A549 (cell line): ENCODE measurements around the gene CBX4. TPM values are rescaled to one million over a fixed set of nuclear protein-coding genes. Genes with fewer than 3 reads are reported as not detected.

Experiments used
- ATAC-seq, 2 experiments: fragments of 200-7000 bp in 1 of 2; fragments of >200 bp in 1 of 2; cut with Nextera tagmentation in 1 of 2; cut with Tn5 transposase in 1 of 2; 3 replicates each; pipeline versions ENCODE4 v1.8.0 to v1.9.1; 2018 to 2020; ENCODE audit warnings: mild to moderate bottlenecking in 1 of 2, moderate library complexity in 1 of 2
- CTCF ChIA-PET: fragments of 300-600 bp; sonication (Branson Sonifier 250); formaldehyde crosslinking; extraction: SDS; loops from one replicate; lab custom pipeline; 2021; ENCODE audit warnings: antibody characterized with exemption, inconsistent platforms; lab: Yijun Ruan, JAX
- POLR2A ChIA-PET: fragments of 350-600 bp; formaldehyde crosslinking; extraction: SDS; loops from one replicate; lab custom pipeline; 2021; ENCODE audit warnings: antibody characterized with exemption, inconsistent platforms; lab: Yijun Ruan, JAX
- DNase-seq, 2 experiments: peaks; one replicate each; pipeline versions ENCODE4 v3.0.0 to v3.0.0-alpha.2; 2011 to 2016; ENCODE audit warnings: low read depth in 1 of 2, low spot score in 1 of 2
- FAIRE-seq: peaks from 2 replicates; lab custom pipeline; 2011; peaks lifted over from hg19 to GRCh38; lab: Jason Lieb, UNC
- H3K27ac ChIP-seq, 2 experiments: fragments of >200 bp; sonication (Bioruptor Twin); formaldehyde crosslinking; 3 replicates each; pipeline ENCODE4 v1.5.1; 2016 to 2017
- H3K4me1 ChIP-seq: fragments of >200 bp; sonication (Bioruptor Twin); formaldehyde crosslinking; 3 replicates; pipeline ENCODE4 v1.6.1; 2016
- H3K4me2 ChIP-seq: fragments of >200 bp; sonication (Bioruptor Twin); formaldehyde crosslinking; 3 replicates; pipeline ENCODE4 v1.6.1; 2016
- H3K4me3 ChIP-seq: fragments of >200 bp; sonication (Bioruptor Twin); formaldehyde crosslinking; 3 replicates; pipeline ENCODE4 v1.5.1; 2016
- H3K9me3 ChIP-seq: fragments of >200 bp; sonication (Bioruptor Twin); formaldehyde crosslinking; 3 replicates; pipeline ENCODE4 v1.6.1; 2016
- BHLHE40 ChIP-seq: IDR thresholded peaks from 2 replicates; pipeline ENCODE4 v1.6.1; 2012; ENCODE audit warnings: low read depth, low read length, inconsistent platforms
- CBX8 ChIP-seq: fragments of 200-600 bp; sonication (generic); IDR thresholded peaks from 2 replicates; pipeline ENCODE4 v1.6.1; 2016
- CEBPB ChIP-seq, 2 experiments: fragments of >200 bp in 1 of 2; sonication (Bioruptor Twin) in 1 of 2; formaldehyde crosslinking in 1 of 2; IDR thresholded peaks; 2 replicates each; pipeline ENCODE4 v1.6.1; 2012 to 2016
- CHD2 ChIP-seq: fragments of 150-350 bp; IDR thresholded peaks from 2 replicates; pipeline ENCODE4 v1.6.1; 2014; ENCODE audit warnings: low read length; ENCODE audit not compliant: partially characterized antibody
- CHD4 ChIP-seq: fragments of 200-600 bp; sonication (generic); IDR thresholded peaks from 2 replicates; pipeline ENCODE4 v1.6.1; 2016; ENCODE audit warnings: antibody characterized with exemption, mild to moderate bottlenecking, borderline replicate concordance
- EP300 ChIP-seq, 2 experiments: fragments of >200 bp; sonication (Bioruptor Twin); formaldehyde crosslinking; IDR thresholded peaks; 2 replicates in 1 of 2; 3 replicates in 1 of 2; pipeline ENCODE4 v1.6.1; 2016 to 2017
- ESRRA ChIP-seq: fragments of 150-350 bp; IDR thresholded peaks from 2 replicates; pipeline ENCODE4 v1.6.1; 2014; ENCODE audit warnings: mild to moderate bottlenecking, low read length, borderline replicate concordance
- FOSB ChIP-seq: fragments of 250-450 bp; sonication (Bioruptor Pico); IDR thresholded peaks from 2 replicates; pipeline ENCODE4 v1.5.0; 2020; ENCODE audit warnings: mild to moderate bottlenecking, moderate library complexity
- FOSL2 ChIP-seq, 2 experiments: fragments of 450-650 bp in 1 of 2; fragments of >200 bp in 1 of 2; sonication (Bioruptor Twin) in 1 of 2; formaldehyde crosslinking; IDR thresholded peaks; 2 replicates each; pipeline versions ENCODE4 v1.5.0 to v1.6.1; 2016 to 2020; ENCODE audit warnings: mild to moderate bottlenecking in 1 of 2, moderate library complexity in 1 of 2
- FOXS1 ChIP-seq: fragments of 250-450 bp; sonication (Bioruptor Pico); IDR thresholded peaks from 2 replicates; pipeline ENCODE4 v1.5.0; 2020; ENCODE audit warnings: mild to moderate bottlenecking, moderate library complexity
- GATA3 ChIP-seq: IDR thresholded peaks from 2 replicates; pipeline ENCODE4 v1.6.1; 2012; ENCODE audit warnings: borderline replicate concordance
- HOXB13 ChIP-seq: fragments of 250-450 bp; sonication (Bioruptor Pico); IDR thresholded peaks from 2 replicates; pipeline ENCODE4 v1.5.0; 2020; ENCODE audit warnings: low read depth, mild to moderate bottlenecking, moderate library complexity
- HOXB5 ChIP-seq: fragments of 250-450 bp; sonication (Bioruptor Pico); IDR thresholded peaks from 2 replicates; pipeline ENCODE4 v1.5.0; 2020; ENCODE audit warnings: mild to moderate bottlenecking, moderate library complexity
- JUN ChIP-seq, 2 experiments: fragments of >200 bp; sonication (Bioruptor Twin); formaldehyde crosslinking; IDR thresholded peaks; 2 replicates in 1 of 2; 3 replicates in 1 of 2; pipeline ENCODE4 v1.6.1; 2016 to 2017
- MYC ChIP-seq: IDR thresholded peaks from 2 replicates; pipeline ENCODE4 v1.6.1; 2012; ENCODE audit warnings: mild to moderate bottlenecking, inconsistent platforms, low read length, improper control_type of control experiment, borderline replicate concordance
- NPAS2 ChIP-seq: fragments of 250-450 bp; sonication (Bioruptor Pico); IDR thresholded peaks from 2 replicates; pipeline ENCODE4 v1.8.0; 2022; ENCODE audit warnings: mild to moderate bottlenecking, moderate library complexity, borderline replicate concordance
- POLR2A ChIP-seq: IDR thresholded peaks from 2 replicates; pipeline ENCODE4 v1.6.1; 2012; ENCODE audit warnings: mild to moderate bottlenecking, low read length
- POLR2AphosphoS2 ChIP-seq: conservative IDR thresholded peaks from 2 replicates; pipeline ENCODE4 v1.6.1; 2012; ENCODE audit warnings: low read length, improper control_type of control experiment, inconsistent platforms
- RAD21 ChIP-seq, 2 experiments: fragments of >200 bp in 1 of 2; sonication (Bioruptor Twin) in 1 of 2; formaldehyde crosslinking in 1 of 2; IDR thresholded peaks in 1 of 2; conservative IDR thresholded peaks in 1 of 2; 2 replicates in 1 of 2; 3 replicates in 1 of 2; pipeline ENCODE4 v1.6.1; 2012 to 2018; ENCODE audit warnings: inconsistent platforms in 1 of 2
- RARB ChIP-seq: fragments of 250-450 bp; sonication (Bioruptor Pico); IDR thresholded peaks from 2 replicates; pipeline ENCODE4 v1.8.0; 2021; ENCODE audit warnings: mild to moderate bottlenecking, moderate library complexity
- RFX5 ChIP-seq: fragments of 450-650 bp; IDR thresholded peaks from 2 replicates; pipeline ENCODE4 v1.7.1; 2014; ENCODE audit warnings: antibody characterized with exemption, mild to moderate bottlenecking, moderate library complexity
- RNF2 ChIP-seq: fragments of 200-600 bp; sonication (generic); IDR thresholded peaks from 2 replicates; pipeline ENCODE4 v1.6.1; 2016; ENCODE audit warnings: low read depth, mild to moderate bottlenecking, antibody characterized with exemption, moderate library complexity, borderline replicate concordance
- SMC3 ChIP-seq: fragments of >200 bp; sonication (Bioruptor Twin); formaldehyde crosslinking; IDR thresholded peaks from 3 replicates; pipeline ENCODE4 v1.6.1; 2018; ENCODE audit warnings: inconsistent platforms
- ZFP36 ChIP-seq: fragments of 450-650 bp; IDR thresholded peaks from 2 replicates; pipeline ENCODE4 v1.6.1; 2014; ENCODE audit warnings: borderline replicate concordance; ENCODE audit not compliant: partially characterized antibody
- ZNF302 ChIP-seq: fragments of 250-450 bp; sonication (Bioruptor Pico); IDR thresholded peaks from 2 replicates; pipeline ENCODE4 v1.9.0; 2021; ENCODE audit warnings: inconsistent platforms, mild to moderate bottlenecking, moderate library complexity
- WGBS: methylation state at CpG from one replicate; pipeline ENCODE4 v1.1.6; 2017; ENCODE audit errors: missing lambda C conversion rate; 5-methylcytosine and 5-hydroxymethylcytosine counted together
- polyA plus RNA-seq, 4 experiments: library from polyadenylated mRNA; depleted of rRNA in 3 of 4; stranded (reverse); fragments of >200 nt; fragmentation: RNase III in 1 of 4; extraction: RNeasy Plus Mini Kit Qiagen cat#74134 plus additional on column Dnase treatment in 1 of 4; gene quantifications; 2 replicates in 3 of 4; 3 replicates in 1 of 4; pipeline ENCODE4 v1.2.3, GENCODE V29; 2011 to 2017
- TF ChIP-seq, protein P1 (sequence below): fragments of 150-350 bp; IDR thresholded peaks from 2 replicates; pipeline ENCODE4 v1.6.1; 2014; ENCODE audit warnings: low read depth, mild to moderate bottlenecking, low read length
- TF ChIP-seq, protein P2 (sequence below): fragments of 450-650 bp; IDR thresholded peaks from 2 replicates; pipeline ENCODE4 v1.6.1; 2014; ENCODE audit warnings: antibody characterized with exemption

The CBX4 gene
- polyA plus RNA-seq, 2 of the 4 experiments (the other 2 are of a cell fraction): 31.0 to 34.1 TPM

DNA sequence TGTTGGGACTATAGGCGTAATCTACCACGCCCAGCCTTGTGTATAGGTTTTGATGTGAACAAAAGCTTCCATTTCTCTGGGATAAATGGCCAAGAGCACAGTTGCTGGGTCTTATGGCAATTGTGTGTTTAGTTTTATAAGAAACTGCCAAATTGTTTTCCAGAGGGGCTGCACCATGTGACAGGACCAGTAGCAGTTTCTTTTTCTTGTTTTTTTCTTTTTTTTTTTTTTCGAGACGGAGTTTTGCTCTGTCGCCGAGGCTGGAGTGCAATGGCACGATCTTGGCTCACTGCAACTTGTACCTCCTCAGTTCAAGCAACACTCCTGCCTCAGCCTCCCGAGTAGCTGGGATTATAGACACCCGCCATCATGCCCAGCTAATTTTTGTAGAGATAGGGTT is 34.3 kb upstream of the CBX4 start:
- Histone ChIP-seq H3K9me3 (peaks cover 11% of the 10 kb centered on the region; the same call in 1 of the 3 replicates), H3K4me3 (no peak overlapping the region), H3K4me1 (no peaks in the 10 kb centered on the region), H3K27ac (no peak overlapping the region), H3K4me2 (no peak overlapping the region)
- 79% methylated on average over 9 of the region's 9 CpGs for WGBS
- POLR2A ChIA-PET: interaction anchor here (1.1 kb wide), 1 partner anchor 29 kb away, joined by 3 read pairs; no protein-coding TSS in a partner anchor
- no peak for FAIRE-seq
- TF ChIP-seq NPAS2 (CRISPR knock-in tag) (no peak), POLR2A (no peak), RAD21 (conservative IDR thresholded peaks at IDR 0.05 in 1 of 2, IDR thresholded peaks at IDR 0.05 in 1 of 2) (no peak), ZNF302 (CRISPR knock-in tag) (no peak), CHD4 (no peak), EP300 (IDR thresholded peaks at IDR 0.05) (no peak), FOSB (CRISPR knock-in tag) (no peak), RFX5 (no peak), RNF2 (no peak)
- CTCF ChIA-PET: interaction anchor here (0.8 to 7.2 kb wide), 18 partner anchors 9 to 176 kb away, joined by 3 to 43 read pairs (median 4); no protein-coding TSS in a partner anchor
- no peak for ATAC-seq
- DNase-seq: no peak

DNA sequence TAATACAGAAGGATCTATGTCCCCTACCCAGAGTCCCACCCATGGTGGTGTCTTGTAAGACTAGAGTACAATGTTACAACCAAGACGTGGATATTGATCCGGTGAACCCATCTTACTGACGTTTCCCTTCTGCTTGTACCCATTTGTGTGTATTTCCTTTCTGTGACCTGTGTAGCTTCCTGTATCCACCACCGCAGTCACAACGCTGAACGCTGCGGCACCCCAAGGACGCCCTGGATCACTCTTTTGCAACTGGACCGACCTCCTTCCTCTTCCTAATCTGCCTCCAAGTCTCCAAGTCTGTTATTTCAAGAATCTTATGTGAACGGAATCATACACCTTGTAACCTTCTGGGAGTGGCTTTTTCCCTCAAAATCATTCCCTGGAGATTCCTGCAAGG is 33.5 kb upstream of the CBX4 start:
- Histone ChIP-seq H3K27ac (no peak overlapping the region), H3K4me1 (no peaks in the 10 kb centered on the region), H3K9me3 (peaks cover 11% of the 10 kb centered on the region; the same call in 1 of the 3 replicates), H3K4me3 (no peak overlapping the region), H3K4me2 (no peak overlapping the region)
- FAIRE-seq (no peak), ATAC-seq (no peak), DNase-seq (no peak)
- POLR2A ChIA-PET: interaction anchor here (1.1 kb wide), 1 partner anchor 28 kb away, joined by 3 read pairs; no protein-coding TSS in a partner anchor
- TF ChIP-seq ESRRA: no peak
- TF ChIP-seq FOSL2 (IDR thresholded peaks at IDR 0.05): no peak
- no peak for TF ChIP-seq FOSL2 (CRISPR knock-in tag; IDR thresholded peaks at IDR 0.05)
- no peak for TF ChIP-seq GATA3
- TF ChIP-seq HOXB5 (CRISPR knock-in tag): no peak
- TF ChIP-seq HOXB13 (CRISPR knock-in tag): no peak
- TF ChIP-seq, protein P1, sequence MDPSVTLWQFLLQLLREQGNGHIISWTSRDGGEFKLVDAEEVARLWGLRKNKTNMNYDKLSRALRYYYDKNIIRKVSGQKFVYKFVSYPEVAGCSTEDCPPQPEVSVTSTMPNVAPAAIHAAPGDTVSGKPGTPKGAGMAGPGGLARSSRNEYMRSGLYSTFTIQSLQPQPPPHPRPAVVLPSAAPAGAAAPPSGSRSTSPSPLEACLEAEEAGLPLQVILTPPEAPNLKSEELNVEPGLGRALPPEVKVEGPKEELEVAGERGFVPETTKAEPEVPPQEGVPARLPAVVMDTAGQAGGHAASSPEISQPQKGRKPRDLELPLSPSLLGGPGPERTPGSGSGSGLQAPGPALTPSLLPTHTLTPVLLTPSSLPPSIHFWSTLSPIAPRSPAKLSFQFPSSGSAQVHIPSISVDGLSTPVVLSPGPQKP: no peak
- TF ChIP-seq ZFP36: no peak
- no peak for TF ChIP-seq NPAS2 (CRISPR knock-in tag)
- TF ChIP-seq RARB: no peak
- TF ChIP-seq CEBPB (IDR thresholded peaks at IDR 0.05): no peak
- TF ChIP-seq, protein P2, sequence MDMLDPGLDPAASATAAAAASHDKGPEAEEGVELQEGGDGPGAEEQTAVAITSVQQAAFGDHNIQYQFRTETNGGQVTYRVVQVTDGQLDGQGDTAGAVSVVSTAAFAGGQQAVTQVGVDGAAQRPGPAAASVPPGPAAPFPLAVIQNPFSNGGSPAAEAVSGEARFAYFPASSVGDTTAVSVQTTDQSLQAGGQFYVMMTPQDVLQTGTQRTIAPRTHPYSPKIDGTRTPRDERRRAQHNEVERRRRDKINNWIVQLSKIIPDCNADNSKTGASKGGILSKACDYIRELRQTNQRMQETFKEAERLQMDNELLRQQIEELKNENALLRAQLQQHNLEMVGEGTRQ: no peak
- TF ChIP-seq CHD4: no peak
- TF ChIP-seq SMC3: no peak
- CTCF ChIA-PET: interaction anchor here (0.9 to 7.2 kb wide), 12 partner anchors 11 to 177 kb away, joined by 3 to 43 read pairs (median 6); no protein-coding TSS in a partner anchor
- WGBS: 83% methylated on average over 10 of the region's 10 CpGs

DNA sequence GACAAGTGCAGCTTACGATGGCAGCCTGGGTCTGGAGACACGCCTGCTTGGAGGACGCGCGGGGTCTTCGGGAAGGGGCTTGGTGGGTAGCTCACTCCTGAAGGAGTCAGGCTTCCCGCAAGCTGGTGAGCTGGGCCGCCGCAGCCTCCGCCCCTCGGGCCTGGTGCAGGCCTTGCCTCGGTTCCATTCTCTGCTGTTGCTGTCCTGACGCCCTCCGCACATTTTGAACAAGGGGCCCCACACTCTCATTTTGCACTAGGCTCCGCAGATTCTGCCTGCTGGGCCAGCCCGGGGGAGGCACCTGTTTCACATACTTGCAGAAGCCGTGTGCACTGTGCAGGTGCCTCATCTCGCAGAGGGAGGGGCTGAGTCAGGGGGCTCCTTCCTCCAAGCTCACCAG is 31.9 kb upstream of the CBX4 start:
- Histone ChIP-seq H3K4me3 (no peak overlapping the region), H3K4me1 (no peaks in the 10 kb centered on the region), H3K27ac (no peak overlapping the region), H3K4me2 (no peak overlapping the region), H3K9me3 (0 out of 3 replicates have a peak, but pooled peaks cover 4% of the 10 kb centered on the region)
- no peak for TF ChIP-seq MYC
- no peak for TF ChIP-seq NPAS2 (CRISPR knock-in tag)
- TF ChIP-seq SMC3: no peak
- TF ChIP-seq JUN (IDR thresholded peaks at IDR 0.05): no peak
- no peak for TF ChIP-seq POLR2AphosphoS2
- TF ChIP-seq CBX8: no peak
- no peak for TF ChIP-seq FOXS1 (CRISPR knock-in tag)
- no peak for TF ChIP-seq BHLHE40
- TF ChIP-seq ZNF302 (CRISPR knock-in tag): no peak
- TF ChIP-seq CHD2: no peak
- FAIRE-seq: no peak
- no peak for ATAC-seq
- CTCF ChIA-PET: interaction anchor here (0.6 to 4.4 kb wide), 9 partner anchors 9 to 202 kb away, joined by 3 to 20 read pairs (median 4); partner anchors contain the start of gene CBX4
- DNase-seq: no peak
- WGBS: 83% methylated on average over 18 of the region's 18 CpGs
- POLR2A ChIA-PET: no interaction called here
